ENCODE measurements around the gene OPN4.

- TF ChIP-seq CTCF (IDR thresholded peaks at IDR 0.05; ENCODE audit: insufficient read depth, low read length, poor library complexity, severe bottlenecking) (no peak), EZH2phosphoT487 (conservative IDR thresholded peaks at IDR 0.05; ENCODE audit: low read length) (no peak)
These were observed 44.8 kb downstream of the OPN4 start for GRCh38 chr10:86699125-86699524.
